ENCODE data around the gene BBS2.
"Not testable (repeated sequence)": the region's sequence is repeated elsewhere in the genome, so short reads cannot be mapped to it uniquely, and the experiment has no call there.

BBS2 gene

GRCh38 chr16:56515665-56516064, 4.2 kb downstream of the BBS2 start:
- no peak overlapping the region for H3K4me3 ChIP-seq (ENCODE audit: low read length)
- no peak overlapping the region for H3K9ac ChIP-seq (ENCODE audit: low read length)
- peaks cover 14% of the 10 kb centered on the region for H3K4me1 ChIP-seq (ENCODE audit: control insufficient read depth, insufficient read depth, low read length)

DNA sequence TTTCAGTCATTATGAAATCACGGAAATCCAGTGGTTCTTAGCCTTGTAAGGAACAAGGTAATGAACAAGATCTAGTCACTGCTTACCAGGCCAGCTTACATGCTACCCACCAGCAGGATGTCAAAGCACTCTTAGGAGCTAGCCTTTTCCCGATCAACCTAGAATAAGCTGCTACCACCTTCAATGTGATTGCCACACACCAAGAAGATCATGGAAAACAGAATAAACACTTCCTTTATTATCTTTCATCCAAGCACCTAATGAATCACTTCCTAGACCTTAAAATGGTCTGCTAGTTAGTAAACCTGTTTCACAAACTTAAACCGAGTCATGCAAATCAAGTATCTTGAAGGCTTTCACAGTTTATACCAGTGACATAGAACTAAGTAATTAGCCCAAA, 5.0 kb downstream of the BBS2 start:
- no peak overlapping the region for H3K4me3 ChIP-seq (ENCODE audit: low read length)
- no peak overlapping the region for H3K9ac ChIP-seq (ENCODE audit: low read length)
- H3K27me3 ChIP-seq (ENCODE audit: control insufficient read depth, insufficient read depth, low read length) = no peaks in the 10 kb centered on the region
- H3K4me1 ChIP-seq (ENCODE audit: control insufficient read depth, insufficient read depth, low read length) = peaks cover 8% of the 10 kb centered on the region
- H3K9me3 ChIP-seq (ENCODE audit: control insufficient read depth, low read length) = no peaks in the 10 kb centered on the region
- H3K36me3 ChIP-seq (ENCODE audit: control insufficient read depth, insufficient read depth, low read length) = no peaks in the 10 kb centered on the region

More at GRCh38 chr16:56515665-56516064, 4.2 kb downstream of the BBS2 start:
- Histone ChIP-seq H3K9me3 (ENCODE audit: control insufficient read depth, low read length) (no peaks in the 10 kb centered on the region), H3K36me3 (ENCODE audit: control insufficient read depth, insufficient read depth, low read length) (no peaks in the 10 kb centered on the region), H3K27me3 (ENCODE audit: control insufficient read depth, insufficient read depth, low read length) (no peaks in the 10 kb centered on the region)

GRCh38 chr16:56513972-56514371, 5.9 kb downstream of the BBS2 start:
- H3K4me3 ChIP-seq (ENCODE audit: low read length) = no peak overlapping the region
- no peaks in the 10 kb centered on the region for H3K9me3 ChIP-seq (ENCODE audit: control insufficient read depth, low read length)
- H3K4me1 ChIP-seq (ENCODE audit: control insufficient read depth, insufficient read depth, low read length) = peaks cover 8% of the 10 kb centered on the region
- H3K36me3 ChIP-seq (ENCODE audit: control insufficient read depth, insufficient read depth, low read length) = no peaks in the 10 kb centered on the region
- H3K9ac ChIP-seq (ENCODE audit: low read length) = no peak overlapping the region
- H3K27me3 ChIP-seq (ENCODE audit: control insufficient read depth, insufficient read depth, low read length) = no peaks in the 10 kb centered on the region

- Histone ChIP-seq H3K4me3 (ENCODE audit: low read length) (no peak overlapping the region), H3K4me1 (ENCODE audit: control insufficient read depth, insufficient read depth, low read length) (peaks cover 8% of the 10 kb centered on the region), H3K27me3 (ENCODE audit: control insufficient read depth, insufficient read depth, low read length) (no peaks in the 10 kb centered on the region), H3K36me3 (ENCODE audit: control insufficient read depth, insufficient read depth, low read length) (no peaks in the 10 kb centered on the region), H3K9ac (ENCODE audit: low read length) (no peak overlapping the region), H3K9me3 (ENCODE audit: control insufficient read depth, low read length) (no peaks in the 10 kb centered on the region)
Observed at GRCh38 chr16:56513091-56513490, 6.7 kb downstream of the BBS2 start.

GRCh38 chr16:56512025-56512424, 7.8 kb downstream of the BBS2 start:
- Histone ChIP-seq H3K27me3 (ENCODE audit: control insufficient read depth, insufficient read depth, low read length) (no peaks in the 10 kb centered on the region), H3K4me1 (ENCODE audit: control insufficient read depth, insufficient read depth, low read length) (peaks cover 8% of the 10 kb centered on the region), H3K4me3 (ENCODE audit: low read length) (no peak overlapping the region), H3K9me3 (ENCODE audit: control insufficient read depth, low read length) (no peaks in the 10 kb centered on the region), H3K9ac (ENCODE audit: low read length) (no peak overlapping the region), H3K36me3 (ENCODE audit: control insufficient read depth, insufficient read depth, low read length) (no peaks in the 10 kb centered on the region)

DNA sequence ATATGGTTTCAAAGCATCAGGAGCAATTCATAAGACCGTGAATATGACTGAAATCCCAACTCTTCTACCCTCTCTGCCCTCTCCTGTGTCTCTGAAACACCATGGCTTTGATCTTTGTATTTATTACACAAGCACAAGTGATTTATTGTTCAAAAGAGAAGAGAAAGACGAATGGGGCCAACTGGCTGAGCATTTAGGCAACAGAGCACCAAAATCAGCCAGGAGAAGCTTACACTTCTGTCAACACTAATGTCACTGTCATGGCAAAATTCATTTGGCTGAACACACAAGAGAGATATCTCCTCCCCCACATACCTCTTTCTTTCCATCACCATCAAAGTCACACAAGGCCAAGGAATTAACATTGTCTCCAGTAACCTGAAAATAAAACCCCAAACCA, 9.3 kb downstream of the BBS2 start:
- Histone ChIP-seq H3K4me1 (ENCODE audit: control insufficient read depth, insufficient read depth, low read length) (peaks cover 8% of the 10 kb centered on the region), H3K36me3 (ENCODE audit: control insufficient read depth, insufficient read depth, low read length) (no peaks in the 10 kb centered on the region), H3K27me3 (ENCODE audit: control insufficient read depth, insufficient read depth, low read length) (no peaks in the 10 kb centered on the region), H3K4me3 (ENCODE audit: low read length) (no peak overlapping the region), H3K9me3 (ENCODE audit: control insufficient read depth, low read length) (no peaks in the 10 kb centered on the region), H3K9ac (ENCODE audit: low read length) (no peak overlapping the region)

DNA sequence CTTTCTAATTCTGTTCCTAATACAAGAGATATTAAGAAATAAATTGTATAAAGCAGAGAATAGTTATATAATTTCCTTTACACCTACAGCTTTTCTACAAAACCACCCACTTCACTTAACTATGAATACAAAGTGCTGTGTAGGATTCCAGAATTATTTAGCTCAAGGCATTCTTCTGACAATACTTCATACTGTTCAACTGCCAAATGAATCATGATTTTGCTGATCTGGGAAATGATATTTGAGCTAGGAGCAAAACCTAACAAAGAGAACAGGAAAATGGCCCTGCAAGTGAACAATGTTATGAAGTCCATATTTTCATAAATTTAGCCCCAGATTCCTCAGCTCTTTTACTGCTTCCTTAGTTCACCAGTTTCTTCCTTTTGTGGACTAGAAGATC, 12.9 kb downstream of the BBS2 start:
- Histone ChIP-seq H3K36me3 (ENCODE audit: control insufficient read depth, insufficient read depth, low read length) (no peaks in the 10 kb centered on the region), H3K4me1 (ENCODE audit: control insufficient read depth, insufficient read depth, low read length) (no peaks in the 10 kb centered on the region), H3K9me3 (ENCODE audit: control insufficient read depth, low read length) (no peaks in the 10 kb centered on the region), H3K27me3 (ENCODE audit: control insufficient read depth, insufficient read depth, low read length) (no peaks in the 10 kb centered on the region), H3K9ac (ENCODE audit: low read length) (no peak overlapping the region), H3K4me3 (ENCODE audit: low read length) (no peak overlapping the region)

DNA sequence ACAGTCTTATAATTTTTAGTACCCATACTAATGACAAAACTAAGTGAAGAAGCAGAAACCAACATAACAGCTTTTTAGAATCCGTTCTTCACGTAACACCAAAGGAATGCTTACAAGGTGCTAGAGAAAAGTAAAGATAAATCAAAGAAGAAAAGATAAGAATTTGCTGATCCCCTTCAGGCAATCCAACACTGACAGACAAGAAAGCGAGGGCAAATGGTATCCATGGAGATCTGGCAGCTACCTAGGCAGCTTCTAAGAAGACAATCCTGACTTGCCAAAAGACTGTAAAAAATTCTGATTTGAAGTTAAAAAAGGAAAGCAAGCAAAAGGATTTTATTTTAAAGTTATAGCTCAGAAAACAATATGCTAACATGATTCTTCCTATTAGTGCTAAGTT, 14.6 kb downstream of the BBS2 start:
- no peaks in the 10 kb centered on the region for H3K9me3 ChIP-seq (ENCODE audit: control insufficient read depth, low read length)
- no peak overlapping the region for H3K4me3 ChIP-seq (ENCODE audit: low read length)
- H3K27me3 ChIP-seq (ENCODE audit: control insufficient read depth, insufficient read depth, low read length) = no peaks in the 10 kb centered on the region
- no peaks in the 10 kb centered on the region for H3K36me3 ChIP-seq (ENCODE audit: control insufficient read depth, insufficient read depth, low read length)
- H3K9ac ChIP-seq (ENCODE audit: low read length) = no peak overlapping the region
- no peaks in the 10 kb centered on the region for H3K4me1 ChIP-seq (ENCODE audit: control insufficient read depth, insufficient read depth, low read length)

DNA sequence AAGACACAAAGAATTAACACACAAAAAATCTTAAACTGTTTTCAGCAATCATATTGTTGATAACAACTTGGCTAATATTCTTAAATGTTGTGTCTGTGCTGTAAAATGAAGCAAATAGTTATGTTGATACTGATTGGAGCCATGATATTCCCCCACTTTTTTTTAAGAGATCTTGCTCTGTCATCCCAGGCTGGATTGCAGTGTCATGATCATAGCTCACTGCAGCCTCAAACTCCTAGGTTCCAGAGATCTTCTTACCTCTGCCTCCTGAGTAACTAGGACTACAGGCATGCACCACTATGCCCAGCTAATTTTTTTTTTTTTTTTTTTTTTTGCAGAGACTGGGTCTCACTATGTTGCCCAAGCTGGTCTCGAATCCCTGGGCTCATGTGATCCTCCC, 26.0 kb downstream of the BBS2 start:
- H3K4me1 ChIP-seq (ENCODE audit: control insufficient read depth, insufficient read depth, low read length) = no peaks in the 10 kb centered on the region
- peaks cover under 1% of the 10 kb centered on the region for H3K36me3 ChIP-seq (ENCODE audit: control insufficient read depth, insufficient read depth, low read length)
- H3K9ac ChIP-seq (ENCODE audit: low read length) = no peak overlapping the region
- H3K4me3 ChIP-seq (ENCODE audit: low read length) = no peak overlapping the region
- no peaks in the 10 kb centered on the region for H3K9me3 ChIP-seq (ENCODE audit: control insufficient read depth, low read length)
- no peaks in the 10 kb centered on the region for H3K27me3 ChIP-seq (ENCODE audit: control insufficient read depth, insufficient read depth, low read length)

GRCh38 chr16:56493126-56493525, 26.7 kb downstream of the BBS2 start:
- Histone ChIP-seq H3K36me3 (ENCODE audit: control insufficient read depth, insufficient read depth, low read length) (no peaks in the 10 kb centered on the region), H3K4me1 (ENCODE audit: control insufficient read depth, insufficient read depth, low read length) (no peaks in the 10 kb centered on the region), H3K9ac (ENCODE audit: low read length) (no peak overlapping the region), H3K4me3 (ENCODE audit: low read length) (no peak overlapping the region), H3K27me3 (ENCODE audit: control insufficient read depth, insufficient read depth, low read length) (no peaks in the 10 kb centered on the region), H3K9me3 (ENCODE audit: control insufficient read depth, low read length) (no peaks in the 10 kb centered on the region)

DNA sequence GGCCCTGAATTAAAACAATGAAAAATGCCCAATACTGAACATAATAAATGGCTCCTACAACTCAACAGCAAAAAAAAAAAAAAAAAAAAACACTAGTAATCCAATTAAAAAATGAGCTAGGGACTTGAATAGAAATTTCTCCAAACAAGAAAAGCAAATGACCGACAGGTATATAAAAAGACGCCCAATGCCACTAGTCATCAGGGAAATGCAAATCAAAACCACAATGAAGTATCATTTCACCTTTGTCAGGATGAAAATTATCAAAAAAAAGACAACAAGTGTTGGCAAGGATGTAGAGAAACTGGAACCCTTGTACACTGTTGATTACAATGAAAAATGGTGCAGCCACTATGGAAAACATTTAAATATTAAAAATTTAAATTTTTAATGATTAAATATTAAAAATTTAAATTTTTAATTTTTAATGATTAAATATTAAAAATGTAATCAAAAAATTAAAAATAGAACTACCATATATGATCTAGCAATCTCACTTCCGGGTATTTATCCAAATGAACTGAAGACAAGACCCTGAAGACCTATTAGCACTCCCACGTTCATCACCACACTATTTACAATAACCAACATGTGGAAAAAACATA, 28.1 kb downstream of the BBS2 start:
- Histone ChIP-seq H3K9ac (ENCODE audit: low read length) (no peak overlapping the region), H3K27me3 (ENCODE audit: control insufficient read depth, insufficient read depth, low read length) (no peaks in the 10 kb centered on the region), H3K4me1 (ENCODE audit: control insufficient read depth, insufficient read depth, low read length) (no peaks in the 10 kb centered on the region), H3K36me3 (ENCODE audit: control insufficient read depth, insufficient read depth, low read length) (no peaks in the 10 kb centered on the region), H3K9me3 (ENCODE audit: control insufficient read depth, low read length) (no peaks in the 10 kb centered on the region), H3K4me3 (ENCODE audit: low read length) (no peak overlapping the region)

DNA sequence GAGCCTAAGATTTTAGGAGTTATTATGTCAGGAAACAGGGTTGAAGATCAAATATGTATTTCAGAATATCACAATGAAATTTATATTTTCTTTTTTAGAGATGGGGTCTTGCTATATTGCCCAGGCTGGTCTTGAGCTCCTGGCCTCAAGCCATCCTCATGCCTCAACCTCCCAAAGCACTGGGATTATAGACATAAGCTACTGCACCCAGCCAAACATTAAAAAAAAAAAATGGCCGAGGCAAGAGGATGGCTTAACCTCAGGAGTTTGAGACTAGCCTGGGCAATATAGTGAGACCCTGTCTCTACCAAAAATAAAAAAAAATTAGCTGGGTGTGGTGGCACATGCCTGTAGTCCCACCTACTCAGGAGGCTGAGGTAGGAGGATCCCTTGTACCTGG, 31.0 kb downstream of the BBS2 start:
- not testable (repeated sequence) for H3K36me3 ChIP-seq (ENCODE audit: control insufficient read depth, insufficient read depth, low read length); H3K9ac ChIP-seq (ENCODE audit: low read length)

GRCh38 chr16:56488035-56488434, 31.8 kb downstream of the BBS2 start:
- no peaks in the 10 kb centered on the region for H3K27me3 ChIP-seq (ENCODE audit: control insufficient read depth, insufficient read depth, low read length)
- H3K36me3 ChIP-seq (ENCODE audit: control insufficient read depth, insufficient read depth, low read length) = no peaks in the 10 kb centered on the region
- no peak overlapping the region for H3K9ac ChIP-seq (ENCODE audit: low read length)
- no peaks in the 10 kb centered on the region for H3K9me3 ChIP-seq (ENCODE audit: control insufficient read depth, low read length)
- H3K4me3 ChIP-seq (ENCODE audit: low read length) = no peak overlapping the region
- no peaks in the 10 kb centered on the region for H3K4me1 ChIP-seq (ENCODE audit: control insufficient read depth, insufficient read depth, low read length)

More for the DNA sequence above, 31.0 kb downstream of the BBS2 start:
- H3K4me3 ChIP-seq (ENCODE audit: low read length); H3K27me3 ChIP-seq (ENCODE audit: control insufficient read depth, insufficient read depth, low read length); H3K9me3 ChIP-seq (ENCODE audit: control insufficient read depth, low read length); H3K4me1 ChIP-seq (ENCODE audit: control insufficient read depth, insufficient read depth, low read length): not testable (repeated sequence)
